ENCODE measurements around the gene CEP128. TPM values are rescaled to one million over a fixed set of nuclear protein-coding genes. Genes with fewer than 3 reads are reported as not detected.

The CEP128 gene
- total RNA-seq, 4 donors from 2014 or later, result 3.5 to 12.9 (median 9.7) TPM

GRCh38 chr14:80946187-80946586 is 4.6 kb upstream of the CEP128 start:
- 85% methylated on average over 1 of the region's 1 CpG for whole genome bisulfite sequencing
- peaks cover 6 to 11% (median 10%) of the 10 kb centered on the region in 4 donors for H3K4me1 ChIP-seq
- intact Hi-C loops (cut with DNase I), result no loop called here

GRCh38 chr14:80944861-80945617 is 3.5 kb upstream of the CEP128 start:
- peaks cover 0 to 18% (median 0%) of the 10 kb centered on the region in 4 donors for H3K27me3 ChIP-seq
- no peak overlapping the region for H3K27ac ChIP-seq (replicated peaks in 1 of 4)
- 86% methylated on average over 5 of the region's 5 CpGs for whole genome bisulfite sequencing
- TF ChIP-seq POLR2A (IDR thresholded peaks at IDR 0.05; ENCODE audit: low read depth), result no peak
- no peak for TF ChIP-seq EP300 (IDR thresholded peaks at IDR 0.05)
- no peak for TF ChIP-seq POLR2AphosphoS5 (IDR thresholded peaks at IDR 0.05)
- no peak for TF ChIP-seq CTCF (IDR thresholded peaks at IDR 0.05)
- H3K9me3 ChIP-seq, result no peaks in the 10 kb centered on the region
- peaks cover 11 to 17% (median 16%) of the 10 kb centered on the region in 4 donors for H3K4me1 ChIP-seq
- DNase-seq (ENCODE audit: extremely low spot score), result no peak
- no peak overlapping the region for H3K4me3 ChIP-seq
- intact Hi-C loops (cut with DNase I), result no loop called here
- no peaks in the 10 kb centered on the region for H3K36me3 ChIP-seq

More at GRCh38 chr14:80946187-80946586, 4.6 kb upstream of the CEP128 start:
- Histone ChIP-seq H3K9me3 (no peaks in the 10 kb centered on the region), H3K36me3 (no peaks in the 10 kb centered on the region), H3K27me3 (peaks cover 0 to 18% (median 0%) of the 10 kb centered on the region in 4 donors), H3K27ac (replicated peaks in 1 of 4) (no peak overlapping the region), H3K4me3 (no peak overlapping the region)
- no peak for DNase-seq (ENCODE audit: extremely low spot score)
- TF ChIP-seq EP300 (IDR thresholded peaks at IDR 0.05) (no peak), POLR2A (IDR thresholded peaks at IDR 0.05; ENCODE audit: low read depth) (no peak)

GRCh38 chr14:80942191-80942600 is 658 bp upstream of the CEP128 start:
- TF ChIP-seq EP300 (IDR thresholded peaks at IDR 0.05) (no peak), CTCF (IDR thresholded peaks at IDR 0.05) (no peak), POLR2AphosphoS5 (IDR thresholded peaks at IDR 0.05) (no peak), POLR2A (IDR thresholded peaks at IDR 0.05; ENCODE audit: low read depth) (no peak)
- Histone ChIP-seq H3K4me1 (peaks cover 11 to 17% (median 16%) of the 10 kb centered on the region in 4 donors), H3K27ac (replicated peaks in 1 of 4) (peak overlapping the region; percentile 36 to 73 (median 54)), H3K36me3 (peaks cover 0 to 7% (median 0%) of the 10 kb centered on the region in 4 donors), H3K4me3 (peak overlapping the region; percentile 64 to 78 (median 70)), H3K27me3 (peaks cover 0 to 14% (median 0%) of the 10 kb centered on the region in 4 donors), H3K9me3 (no peaks in the 10 kb centered on the region)
- intact Hi-C loops (cut with DNase I), result no loop called here
- no peak for DNase-seq (ENCODE audit: extremely low spot score)
- WGBS, result 59% methylated on average over 5 of the region's 5 CpGs

GRCh38 chr14:80940146-80940545 is 1.4 kb downstream of the CEP128 start:
- no peak overlapping the region for H3K27ac ChIP-seq (replicated peaks in 1 of 4)
- H3K36me3 ChIP-seq, result peaks cover 0 to 7% (median 0%) of the 10 kb centered on the region in 4 donors
- no peaks in the 10 kb centered on the region for H3K9me3 ChIP-seq
- no peak overlapping the region for H3K4me3 ChIP-seq
- intact Hi-C loops (cut with DNase I), result no loop called here
- TF ChIP-seq POLR2A (IDR thresholded peaks at IDR 0.05; ENCODE audit: low read depth) (no peak), CTCF (IDR thresholded peaks at IDR 0.05) (no peak), POLR2AphosphoS5 (IDR thresholded peaks at IDR 0.05) (no peak), EP300 (IDR thresholded peaks at IDR 0.05) (no peak)
- H3K4me1 ChIP-seq, result peaks cover 11 to 17% (median 16%) of the 10 kb centered on the region in 4 donors
- DNase-seq (ENCODE audit: extremely low spot score), result no peak
- no peaks in the 10 kb centered on the region for H3K27me3 ChIP-seq
- WGBS, result 89% methylated on average over 1 of the region's 1 CpG

GRCh38 chr14:80933686-80934085 is 7.9 kb downstream of the CEP128 start:
- Histone ChIP-seq H3K27ac (replicated peaks in 1 of 4) (no peak overlapping the region), H3K9me3 (no peaks in the 10 kb centered on the region), H3K27me3 (no peaks in the 10 kb centered on the region), H3K4me1 (no peaks in the 10 kb centered on the region), H3K36me3 (peaks cover 0 to 7% (median 0%) of the 10 kb centered on the region in 4 donors), H3K4me3 (no peak overlapping the region)
- TF ChIP-seq CTCF (IDR thresholded peaks at IDR 0.05) (no peak), EP300 (IDR thresholded peaks at IDR 0.05) (no peak), POLR2AphosphoS5 (IDR thresholded peaks at IDR 0.05) (no peak), POLR2A (IDR thresholded peaks at IDR 0.05; ENCODE audit: low read depth) (no peak)
- DNase-seq (ENCODE audit: extremely low spot score), result no peak
- intact Hi-C loops (cut with DNase I), result no loop called here
- WGBS, result 79% methylated on average over 4 of the region's 4 CpGs
